GM23248 (cell line): ENCODE measurements around the gene HLA-E. TPM values are rescaled to one million over a fixed set of nuclear protein-coding genes. Genes with fewer than 3 reads are reported as not detected.

Source experiments
- DNase-seq: peaks from one replicate; pipeline ENCODE4 v3.0.0-alpha.2; 2015
- H2AFZ ChIP-seq: fragments of 200-600 bp; sonication (generic); 2 replicates; pipeline ENCODE4 v1.6.1; 2016; ENCODE audit warnings: antibody characterized with exemption
- H3F3A ChIP-seq: fragments of 200-600 bp; sonication (generic); 2 replicates; pipeline ENCODE4 v1.6.1; 2016; ENCODE audit warnings: mild to moderate bottlenecking, antibody characterized with exemption, mixed run types; ENCODE audit not compliant: insufficient read depth
- H3K27ac ChIP-seq: fragments of 200-600 bp; sonication (generic); 2 replicates; pipeline ENCODE4 v1.5.1; 2016; ENCODE audit warnings: mild to moderate bottlenecking
- H3K27me3 ChIP-seq: fragments of 200-600 bp; sonication (generic); replicated peaks from 2 replicates; pipeline ENCODE4 v1.6.1; 2016; ENCODE audit warnings: mild to moderate bottlenecking; ENCODE audit not compliant: insufficient read depth
- H3K36me3 ChIP-seq: fragments of 200-600 bp; sonication (generic); 2 replicates; pipeline ENCODE4 v1.6.1; 2016; ENCODE audit warnings: low read depth, mild to moderate bottlenecking
- H3K4me1 ChIP-seq: fragments of 200-600 bp; sonication (generic); 2 replicates; pipeline ENCODE4 v1.6.1; 2016; ENCODE audit warnings: mild to moderate bottlenecking; ENCODE audit not compliant: insufficient read depth
- H3K4me2 ChIP-seq: fragments of 200-600 bp; sonication (generic); one replicate; pipeline ENCODE4 v1.6.1; 2016; ENCODE audit warnings: mild to moderate bottlenecking; ENCODE audit not compliant: unreplicated experiment
- H3K4me3 ChIP-seq: fragments of 200-600 bp; sonication (generic); 2 replicates; pipeline ENCODE4 v1.5.1; 2016; ENCODE audit warnings: mild to moderate bottlenecking
- H3K79me2 ChIP-seq: fragments of 200-600 bp; sonication (generic); 2 replicates; pipeline ENCODE4 v1.6.1; 2016; ENCODE audit warnings: mild to moderate bottlenecking; ENCODE audit not compliant: insufficient read depth
- H3K9ac ChIP-seq: fragments of 200-600 bp; sonication (generic); 2 replicates; pipeline ENCODE4 v1.6.1; 2016; ENCODE audit warnings: mild to moderate bottlenecking
- H3K9me2 ChIP-seq: fragments of 200-600 bp; sonication (generic); 2 replicates; pipeline ENCODE4 v1.6.1; 2016; ENCODE audit warnings: mixed run types, mild to moderate bottlenecking, moderate library complexity; ENCODE audit not compliant: insufficient read depth
- H3K9me3 ChIP-seq: fragments of 200-600 bp; sonication (generic); one replicate; pipeline ENCODE4 v1.6.1; 2017; ENCODE audit warnings: low read depth
- H4K20me1 ChIP-seq: fragments of 200-600 bp; sonication (generic); 2 replicates; pipeline ENCODE4 v1.6.0; 2016; ENCODE audit not compliant: insufficient read depth
- EZH2 ChIP-seq: fragments of 200-600 bp; sonication (generic); IDR thresholded peaks from 2 replicates; pipeline ENCODE4 v1.6.1; 2018; ENCODE audit warnings: antibody characterized with exemption, mild to moderate bottlenecking; ENCODE audit not compliant: insufficient read depth, poor library complexity, severe bottlenecking
- EZH2phosphoT487 ChIP-seq: fragments of 200-600 bp; sonication (generic); IDR thresholded peaks from 2 replicates; pipeline ENCODE4 v1.6.1; 2018; ENCODE audit warnings: antibody characterized with exemption, moderate library complexity, mild to moderate bottlenecking, low read depth; ENCODE audit not compliant: insufficient read depth
- WGBS, 2 experiments: methylation state at CpG; one replicate each; pipeline ENCODE4 v1.1.6; 2015 to 2017; ENCODE audit warnings: low lambda C conversion rate in 2 of 2, low coverage in 1 of 2; ENCODE audit errors: missing lambda C conversion rate in 2 of 2; 5-methylcytosine and 5-hydroxymethylcytosine counted together
- in situ Hi-C: fragments of 300-500 bp; cut with MboI; formaldehyde crosslinking; loops from 2 replicates; pipeline ENCODE4 v1.15.0; 2020
- polyA plus RNA-seq: library from polyadenylated mRNA; unstranded; fragments of >200 nt; fragmentation: Nextera tagmentation; extraction: Ambion mirVana; gene quantifications from 2 replicates; pipeline ENCODE4 v1.2.1, GENCODE V29; 2016
- total RNA-seq: library from RNA; depleted of rRNA; stranded (reverse); fragments of >200 nt; shearing (Covaris generic); gene quantifications from 2 replicates; pipeline ENCODE4 v1.2.3, GENCODE V29; 2014; rRNA removed

Gene HLA-E
- total RNA-seq (190 and 203 TPM in 2 replicates), polyA plus RNA-seq (123 and 130 TPM in 2 replicates)

DNA sequence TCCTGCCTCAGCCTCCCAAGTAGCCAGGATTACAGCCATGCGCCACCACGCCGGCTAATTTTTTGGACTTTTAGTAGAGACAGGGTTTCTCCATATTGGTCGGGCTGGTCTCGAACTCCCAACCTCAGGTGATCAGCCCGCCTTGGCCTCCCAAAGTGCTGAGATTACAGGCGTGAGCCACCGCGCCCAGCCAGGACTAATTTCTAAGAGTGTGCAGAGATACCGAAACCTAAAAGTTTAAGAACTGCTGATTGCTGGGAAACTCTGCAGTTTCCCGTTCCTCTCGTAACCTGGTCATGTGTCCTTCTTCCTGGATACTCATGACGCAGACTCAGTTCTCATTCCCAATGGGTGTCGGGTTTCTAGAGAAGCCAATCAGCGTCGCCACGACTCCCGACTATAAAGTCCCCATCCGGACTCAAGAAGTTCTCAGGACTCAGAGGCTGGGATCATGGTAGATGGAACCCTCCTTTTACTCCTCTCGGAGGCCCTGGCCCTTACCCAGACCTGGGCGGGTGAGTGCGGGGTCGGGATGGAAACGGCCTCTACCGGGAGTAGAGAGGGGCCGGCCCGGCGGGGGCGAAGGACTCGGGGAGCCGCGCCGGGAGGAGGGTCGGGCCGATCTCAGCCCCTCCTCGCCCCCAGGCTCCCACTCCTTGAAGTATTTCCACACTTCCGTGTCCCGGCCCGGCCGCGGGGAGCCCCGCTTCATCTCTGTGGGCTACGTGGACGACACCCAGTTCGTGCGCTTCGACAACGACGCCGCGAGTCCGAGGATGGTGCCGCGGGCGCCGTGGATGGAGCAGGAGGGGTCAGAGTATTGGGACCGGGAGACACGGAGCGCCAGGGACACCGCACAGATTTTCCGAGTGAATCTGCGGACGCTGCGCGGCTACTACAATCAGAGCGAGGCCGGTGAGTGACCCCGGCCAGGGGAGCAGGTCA is at the start of gene HLA-E:
HLA-E (plus strand) TSS at position 429 of the 945 bp plus-strand sequence; CDS start at position 452, 23 bp downstream.
- DNase-seq, result peak; percentile 99
- Histone ChIP-seq H3K4me1 (peaks cover 9% of the 10 kb centered on the region), H3K4me2 (peak within 1 kb of the TSS; percentile 78), H4K20me1 (no peaks in the 10 kb centered on the region), H3K4me3 (peak within 1 kb of the TSS; percentile 88), H3K79me2 (peaks cover 17% of the 10 kb centered on the region), H3F3A (peaks cover 6% of the 10 kb centered on the region; the same call in 1 of the 2 replicates), H3K9ac (peak within 1 kb of the TSS; percentile 96), H3K27ac (peak within 1 kb of the TSS; percentile 93), H3K27me3 (no peaks in the 10 kb centered on the region), H3K9me3 (no peaks in the 10 kb centered on the region), H3K9me2 (no peaks in the 10 kb centered on the region), H3K36me3 (peaks cover 33% of the 10 kb centered on the region; the same call in 1 of the 2 replicates), H2AFZ (peak within 1 kb of the TSS; percentile 95)
- TF ChIP-seq EZH2 (no peak), EZH2phosphoT487 (no peak)
- 8% methylated on average over 49 to 55 of the region's 68 CpGs for WGBS, 2 experiments
- in situ Hi-C loops, result no loop called here

DNA sequence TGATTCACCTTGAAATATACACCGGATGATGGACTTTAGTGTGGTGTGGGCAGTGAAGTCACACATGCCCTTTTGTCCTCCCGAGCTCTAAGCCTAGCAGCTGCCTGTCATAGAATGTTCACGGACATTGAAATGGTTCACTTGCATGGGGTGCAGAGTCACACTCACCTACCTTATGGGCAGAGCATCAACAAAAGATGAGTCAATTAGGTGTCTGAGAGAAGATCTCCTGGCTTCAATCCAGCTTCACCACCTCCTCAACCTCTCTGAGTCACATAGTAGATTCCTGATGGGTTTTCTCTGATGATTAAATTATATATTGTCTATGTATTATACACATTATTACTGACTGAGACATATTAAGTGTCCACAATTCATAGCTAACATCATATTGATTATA is 48.1 kb upstream of the HLA-E start:
- no peak overlapping the region for H3K9ac ChIP-seq
- TF ChIP-seq EZH2 (no peak), EZH2phosphoT487 (no peak)
- H3K4me1 ChIP-seq, result no peaks in the 10 kb centered on the region; the same call in 1 of the 2 replicates
- H3K9me2 ChIP-seq, result no peaks in the 10 kb centered on the region
- no peak overlapping the region for H3K4me3 ChIP-seq
- no peak for DNase-seq
- H2AFZ ChIP-seq, result no peak overlapping the region
- H3F3A ChIP-seq, result no peaks in the 10 kb centered on the region
- in situ Hi-C loops, result no loop called here
- H3K27ac ChIP-seq, result no peak overlapping the region
- 36 to 42% methylated on average over 3 of the region's 3 CpGs for WGBS, 2 experiments
- no peaks in the 10 kb centered on the region for H3K36me3 ChIP-seq
- H4K20me1 ChIP-seq, result no peaks in the 10 kb centered on the region
- H3K79me2 ChIP-seq, result no peaks in the 10 kb centered on the region
- H3K4me2 ChIP-seq, result no peak overlapping the region
- H3K27me3 ChIP-seq, result peaks cover 83% of the 10 kb centered on the region
- H3K9me3 ChIP-seq, result no peaks in the 10 kb centered on the region

DNA sequence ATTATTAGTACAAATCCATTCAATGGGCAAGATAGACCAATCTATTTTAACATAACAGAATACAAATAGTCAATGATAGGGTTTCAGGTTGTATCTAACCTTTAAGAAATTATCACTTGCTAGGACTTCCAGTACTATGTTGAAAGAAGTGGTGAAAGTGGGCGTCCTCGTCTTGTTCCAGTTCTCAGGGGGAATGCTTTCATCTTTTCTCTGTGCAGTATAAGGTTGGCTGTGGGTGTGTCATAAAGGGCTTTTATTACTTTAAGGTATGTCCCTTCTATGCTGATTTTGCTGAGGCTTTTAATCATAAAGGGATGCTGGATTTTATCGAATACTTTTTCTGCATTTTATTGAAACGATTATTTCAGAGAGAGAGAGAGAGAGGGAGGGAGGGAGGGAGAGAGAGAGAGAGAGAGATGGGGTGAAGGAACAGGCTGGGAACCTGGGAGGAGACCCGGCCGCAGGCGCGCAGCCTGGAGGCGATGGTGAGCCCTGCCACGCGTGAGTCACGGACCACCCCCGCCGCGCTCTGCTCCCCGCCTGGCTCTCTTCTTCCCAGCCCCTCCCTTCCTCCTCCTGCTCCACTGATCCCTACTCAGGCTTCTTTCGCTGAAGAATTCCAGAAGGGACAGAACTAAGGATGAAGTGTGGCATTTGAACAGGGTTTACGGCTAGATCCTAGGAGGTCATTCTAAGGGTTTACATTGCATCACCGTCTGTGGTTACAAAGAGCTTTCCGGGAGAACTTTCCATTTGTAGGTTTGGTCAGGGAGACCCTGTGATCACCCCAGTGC is 45.5 kb upstream of the HLA-E start:
- Histone ChIP-seq H3K36me3 (no peaks in the 10 kb centered on the region), H3K79me2 (no peaks in the 10 kb centered on the region), H3K4me1 (no peaks in the 10 kb centered on the region; the same call in 1 of the 2 replicates), H3K4me2 (peak overlapping the region; percentile 40), H3K27me3 (peaks cover 90% of the 10 kb centered on the region), H3F3A (no peaks in the 10 kb centered on the region), H3K9ac (no peak overlapping the region), H2AFZ (peak overlapping the region; percentile 26; the same call in 1 of the 2 replicates), H3K9me2 (no peaks in the 10 kb centered on the region), H4K20me1 (no peaks in the 10 kb centered on the region), H3K27ac (no peak overlapping the region), H3K9me3 (no peaks in the 10 kb centered on the region), H3K4me3 (no peak overlapping the region)
- TF ChIP-seq EZH2phosphoT487 (no peak), EZH2 (no peak)
- peak; percentile 81 for DNase-seq
- in situ Hi-C loops, result no loop called here
- WGBS, 2 experiments, result 12 to 26% methylated on average over 8 to 20 of the region's 20 CpGs

DNA sequence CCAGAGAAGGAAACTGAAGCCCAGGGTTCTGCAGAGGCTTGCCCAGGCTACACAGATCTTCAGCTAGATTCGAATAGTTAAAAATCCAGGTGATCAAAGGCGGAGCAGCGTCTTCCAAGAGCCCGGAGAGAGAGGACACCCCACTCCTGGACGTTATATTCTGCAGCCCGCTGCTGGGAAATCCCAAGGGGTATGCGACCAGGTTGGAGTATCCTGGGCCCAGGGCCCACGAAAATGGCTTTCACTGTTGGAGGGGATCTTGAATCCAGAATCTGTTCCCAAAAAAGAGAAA is 44.9 kb upstream of the HLA-E start:
- TF ChIP-seq EZH2phosphoT487 (no peak), EZH2 (no peak)
- Histone ChIP-seq H3K4me2 (peak overlapping the region; percentile 40), H3K79me2 (no peaks in the 10 kb centered on the region), H3F3A (no peaks in the 10 kb centered on the region), H3K4me3 (no peak overlapping the region), H3K9me2 (no peaks in the 10 kb centered on the region), H3K36me3 (no peaks in the 10 kb centered on the region), H4K20me1 (no peaks in the 10 kb centered on the region), H3K4me1 (no peaks in the 10 kb centered on the region; the same call in 1 of the 2 replicates), H3K9me3 (no peaks in the 10 kb centered on the region), H2AFZ (peak overlapping the region; percentile 26; the same call in 1 of the 2 replicates), H3K9ac (no peak overlapping the region), H3K27me3 (peaks cover 90% of the 10 kb centered on the region), H3K27ac (no peak overlapping the region)
- WGBS, 2 experiments, result 51 to 53% methylated on average over 8 of the region's 8 CpGs
- no peak for DNase-seq
- in situ Hi-C loops, result no loop called here
